Mammary epithelial cell (primary cell): ENCODE results near the gene TSFM.

Experiments
- EZH2 ChIP-seq: IDR thresholded peaks from 2 replicates; pipeline ENCODE4 v1.6.1; 2012; ENCODE audit warnings: low read length, inconsistent platforms, borderline replicate concordance
- TF ChIP-seq, protein P1 (sequence below), 2 donors: IDR thresholded peaks in 1 of 2; conservative IDR thresholded peaks in 1 of 2; 2 replicates each; pipeline ENCODE4 v1.5.1; 2011 to 2012; ENCODE audit warnings: inconsistent platforms in 2 of 2, low read length in 2 of 2, mild to moderate bottlenecking in 2 of 2, control low read depth in 1 of 2, low read depth in 1 of 2; ENCODE audit not compliant: insufficient read depth in 1 of 2; ENCODE audit errors: extremely low read depth in 1 of 2

DNA sequence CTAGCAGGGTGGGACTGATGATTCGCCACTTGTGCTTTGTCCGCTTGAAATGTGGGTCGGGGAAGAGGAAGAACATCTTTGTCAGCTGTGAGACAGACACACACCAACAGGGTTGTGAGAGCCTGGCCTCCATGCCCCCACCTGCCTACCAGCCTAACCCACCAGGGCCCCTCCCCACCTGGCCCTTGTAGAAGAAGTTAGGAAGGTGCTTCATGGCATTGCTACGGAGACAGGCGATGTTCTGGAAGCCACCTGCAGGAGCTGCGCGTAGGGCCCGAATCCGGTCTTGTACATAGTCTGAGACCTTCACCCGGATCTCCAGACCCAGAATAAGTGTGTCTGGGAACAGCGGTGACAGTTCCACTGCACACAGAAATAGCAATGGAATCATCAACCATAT is 13.0 kb upstream of the TSFM start:
- TF ChIP-seq, protein P1, sequence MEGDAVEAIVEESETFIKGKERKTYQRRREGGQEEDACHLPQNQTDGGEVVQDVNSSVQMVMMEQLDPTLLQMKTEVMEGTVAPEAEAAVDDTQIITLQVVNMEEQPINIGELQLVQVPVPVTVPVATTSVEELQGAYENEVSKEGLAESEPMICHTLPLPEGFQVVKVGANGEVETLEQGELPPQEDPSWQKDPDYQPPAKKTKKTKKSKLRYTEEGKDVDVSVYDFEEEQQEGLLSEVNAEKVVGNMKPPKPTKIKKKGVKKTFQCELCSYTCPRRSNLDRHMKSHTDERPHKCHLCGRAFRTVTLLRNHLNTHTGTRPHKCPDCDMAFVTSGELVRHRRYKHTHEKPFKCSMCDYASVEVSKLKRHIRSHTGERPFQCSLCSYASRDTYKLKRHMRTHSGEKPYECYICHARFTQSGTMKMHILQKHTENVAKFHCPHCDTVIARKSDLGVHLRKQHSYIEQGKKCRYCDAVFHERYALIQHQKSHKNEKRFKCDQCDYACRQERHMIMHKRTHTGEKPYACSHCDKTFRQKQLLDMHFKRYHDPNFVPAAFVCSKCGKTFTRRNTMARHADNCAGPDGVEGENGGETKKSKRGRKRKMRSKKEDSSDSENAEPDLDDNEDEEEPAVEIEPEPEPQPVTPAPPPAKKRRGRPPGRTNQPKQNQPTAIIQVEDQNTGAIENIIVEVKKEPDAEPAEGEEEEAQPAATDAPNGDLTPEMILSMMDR (conservative IDR thresholded peaks at IDR 0.05 in 1 of 2, IDR thresholded peaks at IDR 0.05 in 1 of 2; ENCODE audit: extremely low read depth in 1 of 2, insufficient read depth in 1 of 2, low read depth in 1 of 2, low read length in 2 of 2): no peak
- no peak for TF ChIP-seq EZH2
